Panc1 (cell line): ENCODE data around the gene NAP1L5. TPM values are rescaled to one million over a fixed set of nuclear protein-coding genes. Genes with fewer than 3 reads are reported as not detected.

ENCODE experiments used
- ATAC-seq: fragments of 200-7000 bp; cut with Tn5 transposase; 2 replicates; pipeline ENCODE4 v1.9.1; 2020; ENCODE audit warnings: mild to moderate bottlenecking, moderate library complexity
- BruUV-seq: library from RNA; stranded (reverse); fragments of 400-500 nt; replicated peaks from 2 replicates; lab custom pipeline; 2021; lab: Mats Ljungman, UMichigan
- CTCF ChIA-PET: fragments of 300-600 bp; sonication (Branson Sonifier 250); formaldehyde crosslinking; loops from one replicate; lab custom pipeline; 2022; ENCODE audit warnings: antibody characterized with exemption; lab: Charles Lee
- POLR2A ChIA-PET: fragments of 300-600 bp; sonication (Branson Sonifier 250); formaldehyde crosslinking; loops from one replicate; lab custom pipeline; 2022; ENCODE audit warnings: antibody characterized with exemption; lab: Charles Lee
- DNase-seq: peaks from one replicate; pipeline ENCODE4 v3.0.0-alpha.2; 2010; ENCODE audit warnings: low read depth, low spot score
- H3K27ac ChIP-seq: 2 replicates; pipeline ENCODE4 v1.5.1; 2011; ENCODE audit warnings: mild to moderate bottlenecking, low read length, inconsistent platforms
- H3K27me3 ChIP-seq: fragments of 200-500 bp; sonication (Bioruptor generic); 2 replicates; pipeline ENCODE4 v1.6.0; 2014; ENCODE audit warnings: low read length, inconsistent platforms; ENCODE audit not compliant: control insufficient read depth, insufficient read depth
- H3K36me3 ChIP-seq: fragments of 200-500 bp; sonication (Bioruptor generic); 2 replicates; pipeline ENCODE4 v1.5.1; 2014; ENCODE audit warnings: inconsistent platforms, mild to moderate bottlenecking, low read length, moderate library complexity; ENCODE audit not compliant: control insufficient read depth, insufficient read depth
- H3K4me1 ChIP-seq: 2 replicates; pipeline ENCODE4 v1.5.1; 2011; ENCODE audit warnings: inconsistent platforms, mild to moderate bottlenecking, low read length, moderate library complexity; ENCODE audit not compliant: control insufficient read depth, insufficient read depth
- H3K4me3 ChIP-seq, 2 experiments: 2 replicates each; pipeline ENCODE4 v1.5.1; 2011 to 2012; ENCODE audit warnings: low read depth in 2 of 2, low read length in 2 of 2, mild to moderate bottlenecking in 2 of 2, inconsistent platforms in 1 of 2, moderate library complexity in 1 of 2
- H3K9me3 ChIP-seq: fragments of 200-500 bp; sonication (Bioruptor generic); 2 replicates; pipeline ENCODE4 v1.5.1; 2014; ENCODE audit warnings: low read depth, mild to moderate bottlenecking, inconsistent platforms, low read length, moderate library complexity; ENCODE audit not compliant: control insufficient read depth, insufficient read depth
- POLR2AphosphoS5 ChIP-seq: IDR thresholded peaks from 2 replicates; pipeline ENCODE4 v1.6.1; 2012; ENCODE audit warnings: mild to moderate bottlenecking, low read depth, low read length, moderate library complexity
- SIN3A ChIP-seq: IDR thresholded peaks from 2 replicates; pipeline ENCODE4 v1.6.1; 2012; ENCODE audit warnings: low read depth, mild to moderate bottlenecking, low read length, moderate library complexity, borderline replicate concordance; ENCODE audit not compliant: insufficient read depth
- TCF7L2 ChIP-seq: IDR thresholded peaks from 2 replicates; pipeline ENCODE4 v1.6.1; 2011; ENCODE audit warnings: mild to moderate bottlenecking, low read depth, low read length, inconsistent platforms
- in situ Hi-C: cut with HindIII; loops from 2 replicates; pipeline ENCODE4 v1.10.0; 2016; ENCODE audit warnings: low sequenced_read_pairs, low pct_unique_long_range_greater_than_20kb
- intact Hi-C: fragments of 100-400 bp; cut with micrococcal nuclease; formaldehyde crosslinking; loops from one replicate; pipeline ENCODE4 v1.10.0; 2022; ENCODE audit not compliant: unreplicated experiment
- total RNA-seq: library from RNA; stranded (reverse); gene quantifications from one replicate; pipeline ENCODE4 v1.2.1, GENCODE V29; 2021; ENCODE audit not compliant: unreplicated experiment
- TF ChIP-seq, protein P1 (sequence below): fragments of 450-650 bp; IDR thresholded peaks from 2 replicates; pipeline ENCODE4 v1.5.1; 2017; ENCODE audit warnings: mild to moderate bottlenecking
- TF ChIP-seq, protein P2 (sequence below), 2 experiments: IDR thresholded peaks; 2 replicates each; pipeline ENCODE4 v1.6.1; 2011 to 2012; ENCODE audit warnings: low read depth in 2 of 2, control low read depth in 1 of 2, low read length in 1 of 2, mild to moderate bottlenecking in 1 of 2, moderate library complexity in 1 of 2; ENCODE audit not compliant: insufficient read depth in 1 of 2

Gene NAP1L5
- total RNA-seq, 1 experiment from 2014 or later = 0.67 TPM

- Histone ChIP-seq H3K9me3 (no peaks in the 10 kb centered on the region), H3K4me1 (no peaks in the 10 kb centered on the region), H3K27ac (no peak overlapping the region), H3K36me3 (no peaks in the 10 kb centered on the region), H3K4me3 (no peak overlapping the region), H3K27me3 (no peaks in the 10 kb centered on the region)
- TF ChIP-seq SIN3A = no peak
- TF ChIP-seq, protein P1, sequence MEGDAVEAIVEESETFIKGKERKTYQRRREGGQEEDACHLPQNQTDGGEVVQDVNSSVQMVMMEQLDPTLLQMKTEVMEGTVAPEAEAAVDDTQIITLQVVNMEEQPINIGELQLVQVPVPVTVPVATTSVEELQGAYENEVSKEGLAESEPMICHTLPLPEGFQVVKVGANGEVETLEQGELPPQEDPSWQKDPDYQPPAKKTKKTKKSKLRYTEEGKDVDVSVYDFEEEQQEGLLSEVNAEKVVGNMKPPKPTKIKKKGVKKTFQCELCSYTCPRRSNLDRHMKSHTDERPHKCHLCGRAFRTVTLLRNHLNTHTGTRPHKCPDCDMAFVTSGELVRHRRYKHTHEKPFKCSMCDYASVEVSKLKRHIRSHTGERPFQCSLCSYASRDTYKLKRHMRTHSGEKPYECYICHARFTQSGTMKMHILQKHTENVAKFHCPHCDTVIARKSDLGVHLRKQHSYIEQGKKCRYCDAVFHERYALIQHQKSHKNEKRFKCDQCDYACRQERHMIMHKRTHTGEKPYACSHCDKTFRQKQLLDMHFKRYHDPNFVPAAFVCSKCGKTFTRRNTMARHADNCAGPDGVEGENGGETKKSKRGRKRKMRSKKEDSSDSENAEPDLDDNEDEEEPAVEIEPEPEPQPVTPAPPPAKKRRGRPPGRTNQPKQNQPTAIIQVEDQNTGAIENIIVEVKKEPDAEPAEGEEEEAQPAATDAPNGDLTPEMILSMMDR = no peak
- no peak for TF ChIP-seq TCF7L2
- TF ChIP-seq, protein P2, sequence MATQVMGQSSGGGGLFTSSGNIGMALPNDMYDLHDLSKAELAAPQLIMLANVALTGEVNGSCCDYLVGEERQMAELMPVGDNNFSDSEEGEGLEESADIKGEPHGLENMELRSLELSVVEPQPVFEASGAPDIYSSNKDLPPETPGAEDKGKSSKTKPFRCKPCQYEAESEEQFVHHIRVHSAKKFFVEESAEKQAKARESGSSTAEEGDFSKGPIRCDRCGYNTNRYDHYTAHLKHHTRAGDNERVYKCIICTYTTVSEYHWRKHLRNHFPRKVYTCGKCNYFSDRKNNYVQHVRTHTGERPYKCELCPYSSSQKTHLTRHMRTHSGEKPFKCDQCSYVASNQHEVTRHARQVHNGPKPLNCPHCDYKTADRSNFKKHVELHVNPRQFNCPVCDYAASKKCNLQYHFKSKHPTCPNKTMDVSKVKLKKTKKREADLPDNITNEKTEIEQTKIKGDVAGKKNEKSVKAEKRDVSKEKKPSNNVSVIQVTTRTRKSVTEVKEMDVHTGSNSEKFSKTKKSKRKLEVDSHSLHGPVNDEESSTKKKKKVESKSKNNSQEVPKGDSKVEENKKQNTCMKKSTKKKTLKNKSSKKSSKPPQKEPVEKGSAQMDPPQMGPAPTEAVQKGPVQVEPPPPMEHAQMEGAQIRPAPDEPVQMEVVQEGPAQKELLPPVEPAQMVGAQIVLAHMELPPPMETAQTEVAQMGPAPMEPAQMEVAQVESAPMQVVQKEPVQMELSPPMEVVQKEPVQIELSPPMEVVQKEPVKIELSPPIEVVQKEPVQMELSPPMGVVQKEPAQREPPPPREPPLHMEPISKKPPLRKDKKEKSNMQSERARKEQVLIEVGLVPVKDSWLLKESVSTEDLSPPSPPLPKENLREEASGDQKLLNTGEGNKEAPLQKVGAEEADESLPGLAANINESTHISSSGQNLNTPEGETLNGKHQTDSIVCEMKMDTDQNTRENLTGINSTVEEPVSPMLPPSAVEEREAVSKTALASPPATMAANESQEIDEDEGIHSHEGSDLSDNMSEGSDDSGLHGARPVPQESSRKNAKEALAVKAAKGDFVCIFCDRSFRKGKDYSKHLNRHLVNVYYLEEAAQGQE (IDR thresholded peaks at IDR 0.05; ENCODE audit: insufficient read depth in 1 of 2, low read depth in 2 of 2, low read length in 1 of 2) = no peak
- no peak for TF ChIP-seq POLR2AphosphoS5
- no peak for DNase-seq
- BruUV-seq = no TSS peak
- ATAC-seq = no peak
- ChIA-PET POLR2A (no interaction called here), CTCF (no interaction called here)
- in situ Hi-C loops (no loop called here), intact Hi-C loops (loop anchor here (5.0 to 10.0 kb wide), 2 partner anchors 90 to 317 kb away; no protein-coding TSS in a partner anchor)
Measured at GRCh38 chr4:88705223-88705622, 7.6 kb upstream of the NAP1L5 start.

GRCh38 chr4:88702782-88703181, 5.2 kb upstream of the NAP1L5 start:
- BruUV-seq = no TSS peak
- ChIA-PET POLR2A (no interaction called here), CTCF (no interaction called here)
- no peaks in the 10 kb centered on the region for H3K9me3 ChIP-seq
- H3K4me3 ChIP-seq = no peak overlapping the region
- no peak for TF ChIP-seq TCF7L2
- TF ChIP-seq, protein P1 = no peak
- TF ChIP-seq, protein P2 (IDR thresholded peaks at IDR 0.05; ENCODE audit: insufficient read depth in 1 of 2, low read depth in 2 of 2, low read length in 1 of 2) = no peak
- no peak for TF ChIP-seq SIN3A
- TF ChIP-seq POLR2AphosphoS5 = no peak
- H3K27ac ChIP-seq = no peak overlapping the region
- in situ Hi-C loops (no loop called here), intact Hi-C loops (loop anchor here (10.0 kb wide), 1 partner anchor 92 kb away; no protein-coding TSS in a partner anchor)
- no peaks in the 10 kb centered on the region for H3K27me3 ChIP-seq
- no peaks in the 10 kb centered on the region for H3K4me1 ChIP-seq
- DNase-seq (no peak), ATAC-seq (no peak)
- H3K36me3 ChIP-seq = no peaks in the 10 kb centered on the region
